HCT116 (cell line): Measurements from ENCODE around the gene MYO1A.

ENCODE experiments used
- CEBPB ChIP-seq: IDR thresholded peaks from 2 replicates; pipeline ENCODE4 v1.6.1; 2012; ENCODE audit warnings: low read depth
- EZH2 ChIP-seq: fragments of 200-600 bp; sonication (generic); IDR thresholded peaks from 2 replicates; pipeline ENCODE4 v1.6.1; 2017; ENCODE audit warnings: antibody characterized with exemption, mixed run types
- JUND ChIP-seq: IDR thresholded peaks from 2 replicates; pipeline ENCODE4 v1.6.1; 2012
- POLR2A ChIP-seq: IDR thresholded peaks from 2 replicates; pipeline ENCODE4 v1.7.0; 2011; ENCODE audit warnings: borderline replicate concordance; ENCODE audit not compliant: insufficient read depth, insufficient read length; ENCODE audit errors: extremely low read depth
- POLR2AphosphoS5 ChIP-seq: IDR thresholded peaks from 2 replicates; pipeline ENCODE4 v1.6.1; 2011; ENCODE audit warnings: mild to moderate bottlenecking, low read depth, low read length, moderate library complexity
- RAD21 ChIP-seq: IDR thresholded peaks from 2 replicates; pipeline ENCODE4 v1.6.1; 2012; ENCODE audit warnings: low read depth, mild to moderate bottlenecking
- SRF ChIP-seq: IDR thresholded peaks from 2 replicates; pipeline ENCODE4 v1.6.1; 2012; ENCODE audit warnings: low read depth
- YY1 ChIP-seq: IDR thresholded peaks from 2 replicates; pipeline ENCODE4 v1.6.1; 2011; ENCODE audit warnings: low read length, low read depth, moderate library complexity, mild to moderate bottlenecking; ENCODE audit not compliant: insufficient replicate concordance; ENCODE audit errors: extremely low read depth
- ZNF274 ChIP-seq: fragments of 200-500 bp; sonication (Bioruptor generic); IDR thresholded peaks from 2 replicates; pipeline ENCODE4 v1.6.1; 2014; ENCODE audit warnings: mild to moderate bottlenecking, low read depth, low read length, inconsistent platforms
- TF ChIP-seq, protein P1 (sequence below), 3 experiments: fragments of 200-600 bp in 1 of 3; sonication (generic) in 1 of 3; IDR thresholded peaks in 2 of 3; conservative IDR thresholded peaks in 1 of 3; 2 replicates each; pipeline ENCODE4 v1.5.1; 2012 to 2017; ENCODE audit warnings: low read depth in 2 of 3, low read length in 2 of 3, antibody characterized with exemption in 1 of 3, borderline replicate concordance in 1 of 3, control low read depth in 1 of 3, mild to moderate bottlenecking in 1 of 3, mixed read lengths in 1 of 3, mixed run types in 1 of 3, moderate library complexity in 1 of 3; ENCODE audit not compliant: insufficient read depth in 1 of 3
- TF ChIP-seq, protein P2 (sequence below): IDR thresholded peaks from 2 replicates; pipeline ENCODE4 v1.6.1; 2012
- TF ChIP-seq, protein P3 (sequence below): IDR thresholded peaks from 2 replicates; pipeline ENCODE4 v1.6.1; 2012; ENCODE audit warnings: low read depth

DNA sequence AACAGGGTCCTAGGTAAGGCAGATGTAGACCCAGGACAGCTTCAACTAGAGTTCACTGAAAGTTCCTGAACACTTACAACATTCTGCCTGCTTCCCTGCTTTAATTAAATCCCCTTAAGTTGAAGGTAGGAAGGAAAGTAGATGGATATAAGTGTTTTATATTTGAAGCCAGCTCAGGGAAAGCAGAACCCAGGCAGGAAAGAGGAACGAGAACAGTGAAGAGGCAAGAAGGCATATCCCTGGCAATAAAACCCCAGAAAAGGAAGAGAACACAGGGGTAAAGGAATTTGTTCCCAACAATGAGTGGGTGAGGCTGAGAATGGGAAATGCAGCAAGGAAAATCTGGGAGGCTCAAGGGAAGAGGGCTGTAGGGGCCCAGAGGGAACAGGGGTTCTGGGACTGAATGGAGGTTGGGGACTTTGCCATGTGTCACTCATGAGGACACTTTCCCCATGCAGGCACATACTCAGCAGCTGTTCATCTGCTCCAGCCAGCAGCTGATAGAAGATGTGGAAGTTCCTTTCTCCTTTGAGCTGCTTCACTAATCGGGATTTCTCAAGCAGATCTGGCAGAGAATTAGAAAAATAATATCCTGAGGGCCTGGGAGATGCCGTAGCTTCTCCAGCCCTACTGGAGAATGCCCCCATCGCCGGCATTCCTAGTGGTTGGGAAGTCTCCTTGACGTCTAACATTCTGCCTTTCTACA is 3.7 kb downstream of the MYO1A start:
- TF ChIP-seq EZH2: no peak
- TF ChIP-seq YY1: no peak
- TF ChIP-seq, protein P1, sequence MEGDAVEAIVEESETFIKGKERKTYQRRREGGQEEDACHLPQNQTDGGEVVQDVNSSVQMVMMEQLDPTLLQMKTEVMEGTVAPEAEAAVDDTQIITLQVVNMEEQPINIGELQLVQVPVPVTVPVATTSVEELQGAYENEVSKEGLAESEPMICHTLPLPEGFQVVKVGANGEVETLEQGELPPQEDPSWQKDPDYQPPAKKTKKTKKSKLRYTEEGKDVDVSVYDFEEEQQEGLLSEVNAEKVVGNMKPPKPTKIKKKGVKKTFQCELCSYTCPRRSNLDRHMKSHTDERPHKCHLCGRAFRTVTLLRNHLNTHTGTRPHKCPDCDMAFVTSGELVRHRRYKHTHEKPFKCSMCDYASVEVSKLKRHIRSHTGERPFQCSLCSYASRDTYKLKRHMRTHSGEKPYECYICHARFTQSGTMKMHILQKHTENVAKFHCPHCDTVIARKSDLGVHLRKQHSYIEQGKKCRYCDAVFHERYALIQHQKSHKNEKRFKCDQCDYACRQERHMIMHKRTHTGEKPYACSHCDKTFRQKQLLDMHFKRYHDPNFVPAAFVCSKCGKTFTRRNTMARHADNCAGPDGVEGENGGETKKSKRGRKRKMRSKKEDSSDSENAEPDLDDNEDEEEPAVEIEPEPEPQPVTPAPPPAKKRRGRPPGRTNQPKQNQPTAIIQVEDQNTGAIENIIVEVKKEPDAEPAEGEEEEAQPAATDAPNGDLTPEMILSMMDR (IDR thresholded peaks at IDR 0.05 in 2 of 3, conservative IDR thresholded peaks at IDR 0.05 in 1 of 3; ENCODE audit: borderline replicate concordance in 1 of 3, insufficient read depth in 1 of 3, low read depth in 2 of 3, low read length in 2 of 3): no peak
- no peak for TF ChIP-seq SRF
- TF ChIP-seq, protein P2, sequence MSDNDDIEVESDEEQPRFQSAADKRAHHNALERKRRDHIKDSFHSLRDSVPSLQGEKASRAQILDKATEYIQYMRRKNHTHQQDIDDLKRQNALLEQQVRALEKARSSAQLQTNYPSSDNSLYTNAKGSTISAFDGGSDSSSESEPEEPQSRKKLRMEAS: no peak
- no peak for TF ChIP-seq POLR2AphosphoS5
- TF ChIP-seq POLR2A: no peak
- no peak for TF ChIP-seq JUND
- TF ChIP-seq RAD21: no peak
- no peak for TF ChIP-seq ZNF274
- TF ChIP-seq, protein P3, sequence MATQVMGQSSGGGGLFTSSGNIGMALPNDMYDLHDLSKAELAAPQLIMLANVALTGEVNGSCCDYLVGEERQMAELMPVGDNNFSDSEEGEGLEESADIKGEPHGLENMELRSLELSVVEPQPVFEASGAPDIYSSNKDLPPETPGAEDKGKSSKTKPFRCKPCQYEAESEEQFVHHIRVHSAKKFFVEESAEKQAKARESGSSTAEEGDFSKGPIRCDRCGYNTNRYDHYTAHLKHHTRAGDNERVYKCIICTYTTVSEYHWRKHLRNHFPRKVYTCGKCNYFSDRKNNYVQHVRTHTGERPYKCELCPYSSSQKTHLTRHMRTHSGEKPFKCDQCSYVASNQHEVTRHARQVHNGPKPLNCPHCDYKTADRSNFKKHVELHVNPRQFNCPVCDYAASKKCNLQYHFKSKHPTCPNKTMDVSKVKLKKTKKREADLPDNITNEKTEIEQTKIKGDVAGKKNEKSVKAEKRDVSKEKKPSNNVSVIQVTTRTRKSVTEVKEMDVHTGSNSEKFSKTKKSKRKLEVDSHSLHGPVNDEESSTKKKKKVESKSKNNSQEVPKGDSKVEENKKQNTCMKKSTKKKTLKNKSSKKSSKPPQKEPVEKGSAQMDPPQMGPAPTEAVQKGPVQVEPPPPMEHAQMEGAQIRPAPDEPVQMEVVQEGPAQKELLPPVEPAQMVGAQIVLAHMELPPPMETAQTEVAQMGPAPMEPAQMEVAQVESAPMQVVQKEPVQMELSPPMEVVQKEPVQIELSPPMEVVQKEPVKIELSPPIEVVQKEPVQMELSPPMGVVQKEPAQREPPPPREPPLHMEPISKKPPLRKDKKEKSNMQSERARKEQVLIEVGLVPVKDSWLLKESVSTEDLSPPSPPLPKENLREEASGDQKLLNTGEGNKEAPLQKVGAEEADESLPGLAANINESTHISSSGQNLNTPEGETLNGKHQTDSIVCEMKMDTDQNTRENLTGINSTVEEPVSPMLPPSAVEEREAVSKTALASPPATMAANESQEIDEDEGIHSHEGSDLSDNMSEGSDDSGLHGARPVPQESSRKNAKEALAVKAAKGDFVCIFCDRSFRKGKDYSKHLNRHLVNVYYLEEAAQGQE: no peak
- no peak for TF ChIP-seq CEBPB
